GM21390 (cell line): ENCODE measurements around the gene ADGRG2.
"Not testable (repeated sequence)": the region's sequence is repeated elsewhere in the genome, so short reads cannot be mapped to it uniquely, and the experiment has no call there.

ENCODE experiments used
- ATAC-seq: cut with Tn5 transposase; IDR thresholded peaks from one replicate; pipeline ENCODE4 v1.9.1; 2021; ENCODE audit not compliant: unreplicated experiment

The ADGRG2 gene

GRCh38 chrX:19085666-19086065, 36.6 kb downstream of the ADGRG2 start:
- ATAC-seq, result no peak

GRCh38 chrX:19075754-19076153, 46.5 kb downstream of the ADGRG2 start:
- no peak for ATAC-seq

- ATAC-seq, result no peak
These were observed 49.9 kb downstream of the ADGRG2 start for GRCh38 chrX:19072372-19072771.

GRCh38 chrX:19070555-19070994, 51.7 kb downstream of the ADGRG2 start:
- ATAC-seq, result no peak

GRCh38 chrX:19066987-19067386, 55.3 kb downstream of the ADGRG2 start:
- ATAC-seq, result not testable (repeated sequence)

GRCh38 chrX:19065535-19065934, 56.7 kb downstream of the ADGRG2 start:
- no peak for ATAC-seq

GRCh38 chrX:19064175-19064574, 58.1 kb downstream of the ADGRG2 start:
- ATAC-seq, result no peak

GRCh38 chrX:19063030-19063429, 59.2 kb downstream of the ADGRG2 start:
- ATAC-seq, result no peak

- no peak for ATAC-seq
These were observed 63.2 kb downstream of the ADGRG2 start for GRCh38 chrX:19059067-19059466.

GRCh38 chrX:19057856-19058255, 64.4 kb downstream of the ADGRG2 start:
- ATAC-seq, result no peak

GRCh38 chrX:19049110-19049509, 73.2 kb downstream of the ADGRG2 start:
- ATAC-seq, result no peak

GRCh38 chrX:19046343-19047215, 75.7 kb downstream of the ADGRG2 start:
- no peak for ATAC-seq

- ATAC-seq, result no peak
These were observed 81.9 kb downstream of the ADGRG2 start for GRCh38 chrX:19040373-19040772.

- ATAC-seq, result no peak
These were observed 88.2 kb downstream of the ADGRG2 start for GRCh38 chrX:19034025-19034424.

GRCh38 chrX:19030805-19031204, 91.5 kb downstream of the ADGRG2 start:
- no peak for ATAC-seq

GRCh38 chrX:19028560-19028959, 93.7 kb downstream of the ADGRG2 start:
- no peak for ATAC-seq

- no peak for ATAC-seq
These were observed 97.9 kb downstream of the ADGRG2 start for GRCh38 chrX:19024366-19024765.

GRCh38 chrX:19019996-19020395, 102.3 kb downstream of the ADGRG2 start:
- no peak for ATAC-seq

- ATAC-seq, result no peak
These were observed 105.0 kb downstream of the ADGRG2 start for GRCh38 chrX:19017271-19017670.

- not testable (repeated sequence) for ATAC-seq
These were observed 105.7 kb downstream of the ADGRG2 start for GRCh38 chrX:19016614-19017013.

- no peak for ATAC-seq
These were observed 114.4 kb downstream of the ADGRG2 start for GRCh38 chrX:19007868-19008267.

GRCh38 chrX:19007011-19007410, 115.3 kb downstream of the ADGRG2 start:
- no peak for ATAC-seq

GRCh38 chrX:19005909-19006308, 116.4 kb downstream of the ADGRG2 start:
- no peak for ATAC-seq
